Activated B cell treated with CpG ODN at 0.5 μM for 24 hours (primary cell): Measurements from ENCODE around the gene KCNH2. TPM values are rescaled to one million over a fixed set of nuclear protein-coding genes. Genes with fewer than 3 reads are reported as not detected.
A peak's percentile ranks its signal among the peaks of the same experiment; 100 is the strongest.

Experiments used
- ATAC-seq: fragments of 200-7000 bp; cut with Tn5 transposase; one replicate; pipeline ENCODE4 v1.10.0; 2021; ENCODE audit warnings: low read depth, mild to moderate bottlenecking, moderate library complexity
- CTCF ChIA-PET: fragments of 350-600 bp; sonication (Branson Sonifier 250); formaldehyde crosslinking; loops from one replicate; lab custom pipeline; 2021; ENCODE audit warnings: antibody characterized with exemption; lab: Charles Lee
- POLR2A ChIA-PET: fragments of 350-600 bp; sonication (Branson Sonifier 250); formaldehyde crosslinking; loops from one replicate; lab custom pipeline; 2021; ENCODE audit warnings: antibody characterized with exemption; lab: Charles Lee
- DNase-seq: peaks from one replicate; pipeline ENCODE4 v3.0.0; 2022
- H3K27ac Mint-ChIP-seq: one replicate; pipeline ENCODE4 v1.8.0; 2020; ENCODE audit warnings: mixed read lengths
- H3K27me3 Mint-ChIP-seq: one replicate; pipeline ENCODE4 v1.8.0; 2021; ENCODE audit warnings: mixed read lengths
- H3K36me3 Mint-ChIP-seq: one replicate; pipeline ENCODE4 v1.8.0; 2021; ENCODE audit warnings: low read depth, mixed read lengths
- H3K4me1 Mint-ChIP-seq: one replicate; pipeline ENCODE4 v1.8.0; 2021; ENCODE audit warnings: mixed read lengths
- H3K4me3 Mint-ChIP-seq: one replicate; pipeline ENCODE4 v1.8.0; 2020; ENCODE audit warnings: mild to moderate bottlenecking, mixed read lengths
- H3K9me3 Mint-ChIP-seq: one replicate; pipeline ENCODE4 v1.8.0; 2020; ENCODE audit warnings: mixed read lengths
- CTCF ChIP-seq: fragments of 200-600 bp; IDR thresholded peaks from one replicate; pipeline ENCODE4 v1.8.0; 2022; ENCODE audit warnings: antibody characterized with exemption, mild to moderate bottlenecking
- intact Hi-C: fragments of 100-400 bp; cut with micrococcal nuclease; formaldehyde crosslinking; loops from one replicate; pipeline ENCODE4 v1.15.1; 2024
- total RNA-seq: library from RNA; stranded (reverse); gene quantifications from 2 replicates; pipeline ENCODE4 v1.2.3, GENCODE V29; 2022

Gene KCNH2
- total RNA-seq, 1 donor from 2014 or later: 0.29 TPM

GRCh38 chr7:151017370-151017952 lies 39.3 kb upstream of the KCNH2 start:
- no peak for ATAC-seq
- Mint-ChIP-seq H3K4me3 (peak overlapping the region; percentile 85), H3K9me3 (no peaks in the 10 kb centered on the region), H3K4me1 (peaks cover 49% of the 10 kb centered on the region), H3K36me3 (no peaks in the 10 kb centered on the region), H3K27me3 (peaks cover 30% of the 10 kb centered on the region), H3K27ac (no peak overlapping the region)
- CTCF ChIA-PET: interaction anchor here (1.1 to 4.2 kb wide), 8 partner anchors 10 to 119 kb away, joined by 3 to 25 read pairs (median 6); partner anchors contain the start of gene ABCB8
- TF ChIP-seq CTCF: no peak
- intact Hi-C loops: no loop called here
- POLR2A ChIA-PET: interaction anchor here (2.1 kb wide), 1 partner anchor 11 kb away, joined by 21 read pairs; the partner anchor contains the start of gene ABCB8
- no peak for DNase-seq

GRCh38 chr7:151016942-151017341 lies 38.8 kb upstream of the KCNH2 start:
- peaks cover 29% of the 10 kb centered on the region for H3K27me3 Mint-ChIP-seq
- POLR2A ChIA-PET: no interaction called here
- no peak for TF ChIP-seq CTCF
- H3K4me3 Mint-ChIP-seq: no peak overlapping the region
- peaks cover 51% of the 10 kb centered on the region for H3K4me1 Mint-ChIP-seq
- intact Hi-C loops: no loop called here
- ATAC-seq (no peak), DNase-seq (no peak)
- CTCF ChIA-PET: interaction anchor here (1.1 to 4.2 kb wide), 2 partner anchors 10 to 94 kb away, joined by 3 to 25 read pairs; partner anchors contain the start of gene ABCB8
- H3K9me3 Mint-ChIP-seq: no peaks in the 10 kb centered on the region
- H3K27ac Mint-ChIP-seq: no peak overlapping the region
- no peaks in the 10 kb centered on the region for H3K36me3 Mint-ChIP-seq

- Mint-ChIP-seq H3K36me3 (no peaks in the 10 kb centered on the region), H3K4me1 (peaks cover 54% of the 10 kb centered on the region), H3K27ac (no peak overlapping the region), H3K9me3 (no peaks in the 10 kb centered on the region), H3K27me3 (peaks cover 27% of the 10 kb centered on the region), H3K4me3 (no peak overlapping the region)
- POLR2A ChIA-PET: no interaction called here
- DNase-seq (no peak), ATAC-seq (no peak)
- intact Hi-C loops: no loop called here
- no peak for TF ChIP-seq CTCF
- CTCF ChIA-PET: interaction anchor here (4.2 kb wide), 1 partner anchor 11 kb away, joined by 25 read pairs; the partner anchor contains the start of gene ABCB8
Measured at GRCh38 chr7:151016505-151016904, 38.4 kb upstream of the KCNH2 start.

- DNase-seq: no peak
- no peak for TF ChIP-seq CTCF
- peaks cover 54% of the 10 kb centered on the region for H3K4me1 Mint-ChIP-seq
Measured at GRCh38 chr7:151015967-151016366, 37.8 kb upstream of the KCNH2 start.

GRCh38 chr7:151014950-151015349 lies 36.8 kb upstream of the KCNH2 start:
- ATAC-seq (no peak), DNase-seq (no peak)
- H3K27ac Mint-ChIP-seq: no peak overlapping the region
- H3K4me3 Mint-ChIP-seq: peak overlapping the region; percentile 49
- TF ChIP-seq CTCF: no peak
- POLR2A ChIA-PET: interaction anchor here (1.7 kb wide), 1 partner anchor 13 kb away, joined by 11 read pairs; the partner anchor contains the start of gene ABCB8
- intact Hi-C loops: loop anchor here (5.0 kb wide), 2 partner anchors 337 to 578 kb away; no protein-coding TSS in a partner anchor
- CTCF ChIA-PET: no interaction called here
- no peaks in the 10 kb centered on the region for H3K36me3 Mint-ChIP-seq
- H3K9me3 Mint-ChIP-seq: no peaks in the 10 kb centered on the region
- peaks cover 54% of the 10 kb centered on the region for H3K4me1 Mint-ChIP-seq
- peaks cover 11% of the 10 kb centered on the region for H3K27me3 Mint-ChIP-seq

More at GRCh38 chr7:151015967-151016366, 37.8 kb upstream of the KCNH2 start:
- H3K36me3 Mint-ChIP-seq: no peaks in the 10 kb centered on the region
- no peak overlapping the region for H3K27ac Mint-ChIP-seq
- ChIA-PET CTCF (interaction anchor here (4.2 kb wide), 1 partner anchor 11 kb away, joined by 25 read pairs; the partner anchor contains the start of gene ABCB8), POLR2A (no interaction called here)
- intact Hi-C loops: no loop called here
- no peaks in the 10 kb centered on the region for H3K9me3 Mint-ChIP-seq
- H3K4me3 Mint-ChIP-seq: no peak overlapping the region
- H3K27me3 Mint-ChIP-seq: peaks cover 21% of the 10 kb centered on the region
- ATAC-seq: no peak
